ENCODE data around the gene NDUFB7.

- peak in 1 of 4 donors; percentile 22 for TF ChIP-seq CTCF (IDR thresholded peaks at IDR 0.05)
- TF ChIP-seq POLR2A (IDR thresholded peaks at IDR 0.05): peak; percentile 98
These were observed 42.4 kb downstream of the NDUFB7 start, which contains the start of gene TECR for GRCh38 chr19:14529254-14530004.
